ENCODE results near the gene CWC27. TPM values are rescaled to one million over a fixed set of nuclear protein-coding genes. Genes with fewer than 3 reads are reported as not detected.

Gene CWC27
- total RNA-seq, 1 experiment from 2014 or later: 12.6 TPM

DNA sequence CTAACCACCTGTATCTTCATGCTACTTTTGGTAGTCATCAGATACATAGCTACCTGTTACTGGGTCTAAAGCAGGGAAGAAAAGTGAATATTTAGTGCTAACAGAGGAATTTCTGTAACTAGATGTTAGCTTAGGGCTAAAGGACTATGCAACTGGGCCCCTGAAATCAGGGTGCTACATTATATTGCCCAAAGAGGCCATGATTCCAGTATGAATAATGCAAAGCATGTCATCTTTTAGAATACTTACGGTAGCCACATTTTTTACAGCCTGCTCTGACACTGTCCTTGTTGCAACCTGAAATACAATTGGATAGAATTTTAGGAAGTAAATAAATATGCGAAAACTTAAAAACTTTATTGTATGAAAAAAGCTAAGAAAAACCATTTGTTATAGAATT, 14.7 kb upstream of the CWC27 start:
- CTCF ChIA-PET: no interaction called here
- H3K4me1 ChIP-seq (ENCODE audit: insufficient read depth, low read length): no peaks in the 10 kb centered on the region
- H3K27me3 ChIP-seq (ENCODE audit: low read length): no peaks in the 10 kb centered on the region
- no peaks in the 10 kb centered on the region for H3K9me2 ChIP-seq (replicated peaks; ENCODE audit: low read length)
- H3K9ac ChIP-seq (ENCODE audit: low read length): no peak overlapping the region
- POLR2A ChIA-PET (ENCODE audit: unreplicated experiment): no interaction called here
- intact Hi-C loops (cut with micrococcal nuclease): no loop called here
- H3K9me3 ChIP-seq (ENCODE audit: low read length): no peaks in the 10 kb centered on the region
- TF ChIP-seq EZH2 (IDR thresholded peaks at IDR 0.05; ENCODE audit: low read length, unreplicated experiment) (no peak), EZH2phosphoT487 (IDR thresholded peaks at IDR 0.05; ENCODE audit: borderline replicate concordance, low read length) (no peak)
- TF ChIP-seq, protein P1, sequence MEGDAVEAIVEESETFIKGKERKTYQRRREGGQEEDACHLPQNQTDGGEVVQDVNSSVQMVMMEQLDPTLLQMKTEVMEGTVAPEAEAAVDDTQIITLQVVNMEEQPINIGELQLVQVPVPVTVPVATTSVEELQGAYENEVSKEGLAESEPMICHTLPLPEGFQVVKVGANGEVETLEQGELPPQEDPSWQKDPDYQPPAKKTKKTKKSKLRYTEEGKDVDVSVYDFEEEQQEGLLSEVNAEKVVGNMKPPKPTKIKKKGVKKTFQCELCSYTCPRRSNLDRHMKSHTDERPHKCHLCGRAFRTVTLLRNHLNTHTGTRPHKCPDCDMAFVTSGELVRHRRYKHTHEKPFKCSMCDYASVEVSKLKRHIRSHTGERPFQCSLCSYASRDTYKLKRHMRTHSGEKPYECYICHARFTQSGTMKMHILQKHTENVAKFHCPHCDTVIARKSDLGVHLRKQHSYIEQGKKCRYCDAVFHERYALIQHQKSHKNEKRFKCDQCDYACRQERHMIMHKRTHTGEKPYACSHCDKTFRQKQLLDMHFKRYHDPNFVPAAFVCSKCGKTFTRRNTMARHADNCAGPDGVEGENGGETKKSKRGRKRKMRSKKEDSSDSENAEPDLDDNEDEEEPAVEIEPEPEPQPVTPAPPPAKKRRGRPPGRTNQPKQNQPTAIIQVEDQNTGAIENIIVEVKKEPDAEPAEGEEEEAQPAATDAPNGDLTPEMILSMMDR (conservative IDR thresholded peaks at IDR 0.05; ENCODE audit: low read depth, low read length): no peak
- no peaks in the 10 kb centered on the region for H3F3A ChIP-seq (ENCODE audit: low read length, unreplicated experiment)
- H3K36me3 ChIP-seq (ENCODE audit: low read depth, low read length): no peaks in the 10 kb centered on the region; the same call in 1 of the 2 replicates
- H3K27ac ChIP-seq (ENCODE audit: low read length): no peak overlapping the region
- ATAC-seq: no peak
- DNase-seq: no peak
- H2AFZ ChIP-seq (ENCODE audit: low read length): no peak overlapping the region
- no peak overlapping the region for H3K4me3 ChIP-seq (ENCODE audit: low read length)
- H4K20me1 ChIP-seq (ENCODE audit: low read length): 0 out of 2 replicates have a peak, but pooled peaks cover 2% of the 10 kb centered on the region
- no TSS peak for BruUV-seq (replicated peaks)
- no peak overlapping the region for H3K4me2 ChIP-seq (ENCODE audit: low read length)
- peaks cover 31% of the 10 kb centered on the region for H3K79me2 ChIP-seq (ENCODE audit: low read length)

DNA sequence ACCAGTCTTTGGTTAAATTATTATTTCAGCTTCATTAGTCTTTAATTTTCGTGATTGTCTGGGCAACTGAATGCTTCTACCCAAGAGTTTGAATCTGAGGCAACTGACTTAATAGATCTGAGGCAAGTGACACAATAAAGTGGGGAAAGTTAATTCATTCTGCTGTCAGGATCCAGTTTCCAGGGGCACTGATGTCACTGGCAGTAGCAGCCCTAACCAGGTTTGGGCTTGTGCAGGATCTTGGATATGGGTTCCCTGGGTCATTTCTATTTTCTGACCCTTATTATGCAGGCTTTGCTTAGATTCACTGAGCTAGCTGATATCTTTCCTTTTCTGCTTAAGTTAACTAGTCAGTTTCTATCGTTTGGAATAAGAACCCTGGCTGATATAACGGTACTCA, 9.8 kb upstream of the CWC27 start:
- CTCF ChIA-PET: no interaction called here
- Histone ChIP-seq H3K9me3 (ENCODE audit: low read length) (no peaks in the 10 kb centered on the region), H3K36me3 (ENCODE audit: low read depth, low read length) (no peaks in the 10 kb centered on the region), H2AFZ (ENCODE audit: low read length) (no peak overlapping the region), H3K9ac (ENCODE audit: low read length) (no peak overlapping the region), H3F3A (ENCODE audit: low read length, unreplicated experiment) (no peaks in the 10 kb centered on the region), H3K4me2 (ENCODE audit: low read length) (no peak overlapping the region), H3K4me1 (ENCODE audit: insufficient read depth, low read length) (no peaks in the 10 kb centered on the region), H3K79me2 (ENCODE audit: low read length) (peaks cover 69% of the 10 kb centered on the region), H3K9me2 (replicated peaks; ENCODE audit: low read length) (no peaks in the 10 kb centered on the region), H3K27me3 (ENCODE audit: low read length) (no peaks in the 10 kb centered on the region), H3K4me3 (ENCODE audit: low read length) (no peak overlapping the region), H4K20me1 (ENCODE audit: low read length) (0 out of 2 replicates have a peak, but pooled peaks cover 4% of the 10 kb centered on the region), H3K27ac (ENCODE audit: low read length) (no peak overlapping the region)
- POLR2A ChIA-PET (ENCODE audit: unreplicated experiment): no interaction called here
- no peak for DNase-seq
- BruUV-seq (replicated peaks): no TSS peak
- TF ChIP-seq EZH2 (IDR thresholded peaks at IDR 0.05; ENCODE audit: low read length, unreplicated experiment) (no peak), EZH2phosphoT487 (IDR thresholded peaks at IDR 0.05; ENCODE audit: borderline replicate concordance, low read length) (no peak)
- TF ChIP-seq, protein P1 (conservative IDR thresholded peaks at IDR 0.05; ENCODE audit: low read depth, low read length): no peak
- ATAC-seq: no peak
- intact Hi-C loops (cut with micrococcal nuclease): no loop called here

DNA sequence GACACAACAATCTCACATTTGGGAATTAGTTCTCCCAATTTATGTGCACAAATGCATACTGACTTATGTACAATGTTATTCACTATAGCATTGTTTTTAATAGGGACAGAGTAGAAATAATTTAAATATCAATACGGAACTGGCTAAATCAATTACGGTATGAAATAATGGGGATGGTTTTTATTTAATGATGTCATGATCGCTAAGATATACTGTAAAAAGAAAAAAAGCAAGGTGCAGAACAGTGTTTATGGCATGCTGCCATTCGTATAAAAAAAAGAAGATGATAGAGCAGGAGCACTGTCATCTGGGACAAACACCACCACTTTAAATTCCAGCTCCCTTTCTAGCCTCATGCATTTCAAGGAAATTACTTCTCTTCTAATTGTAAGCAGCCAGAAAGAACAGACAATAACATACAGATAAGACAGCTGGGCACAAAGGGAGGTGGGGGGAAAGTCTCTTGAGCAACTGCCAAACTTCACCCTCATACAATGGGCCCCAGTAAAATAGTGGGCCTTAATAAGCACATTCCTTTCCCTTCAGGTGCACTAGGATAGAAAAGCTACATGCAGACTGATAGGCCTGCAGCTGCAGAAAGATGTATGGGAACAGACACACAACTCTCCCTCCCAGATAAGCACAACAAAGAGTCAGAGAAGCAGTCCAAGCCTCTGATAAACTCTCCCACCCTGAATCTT, 8.6 kb upstream of the CWC27 start:
- peaks cover 80% of the 10 kb centered on the region for H3K79me2 ChIP-seq (ENCODE audit: low read length)
- no peak overlapping the region for H2AFZ ChIP-seq (ENCODE audit: low read length)
- 0 out of 2 replicates have a peak, but pooled peaks cover under 1% of the 10 kb centered on the region for H3K36me3 ChIP-seq (ENCODE audit: low read depth, low read length)
- DNase-seq (no peak), ATAC-seq (no peak)
- no peaks in the 10 kb centered on the region for H3K9me2 ChIP-seq (replicated peaks; ENCODE audit: low read length)
- no peaks in the 10 kb centered on the region for H3K9me3 ChIP-seq (ENCODE audit: low read length)
- no TSS peak for BruUV-seq (replicated peaks)
- no peaks in the 10 kb centered on the region for H3F3A ChIP-seq (ENCODE audit: low read length, unreplicated experiment)
- POLR2A ChIA-PET (ENCODE audit: unreplicated experiment): no interaction called here
- no peak overlapping the region for H3K4me3 ChIP-seq (ENCODE audit: low read length)
- H3K9ac ChIP-seq (ENCODE audit: low read length): no peak overlapping the region
- no peak for TF ChIP-seq EZH2phosphoT487 (IDR thresholded peaks at IDR 0.05; ENCODE audit: borderline replicate concordance, low read length)
- TF ChIP-seq, protein P1 (conservative IDR thresholded peaks at IDR 0.05; ENCODE audit: low read depth, low read length): no peak
- no peak for TF ChIP-seq EZH2 (IDR thresholded peaks at IDR 0.05; ENCODE audit: low read length, unreplicated experiment)
- no peak overlapping the region for H3K27ac ChIP-seq (ENCODE audit: low read length)
- no peaks in the 10 kb centered on the region for H3K27me3 ChIP-seq (ENCODE audit: low read length)
- CTCF ChIA-PET: no interaction called here
- intact Hi-C loops (cut with micrococcal nuclease): no loop called here
- H3K4me2 ChIP-seq (ENCODE audit: low read length): no peak overlapping the region
- 0 out of 2 replicates have a peak, but pooled peaks cover 4% of the 10 kb centered on the region for H4K20me1 ChIP-seq (ENCODE audit: low read length)
- peaks cover 1% of the 10 kb centered on the region for H3K4me1 ChIP-seq (ENCODE audit: insufficient read depth, low read length)

Measured in PC-3 (cell line).